ENCODE measurements around the gene ZFR2.

The ZFR2 gene

DNA sequence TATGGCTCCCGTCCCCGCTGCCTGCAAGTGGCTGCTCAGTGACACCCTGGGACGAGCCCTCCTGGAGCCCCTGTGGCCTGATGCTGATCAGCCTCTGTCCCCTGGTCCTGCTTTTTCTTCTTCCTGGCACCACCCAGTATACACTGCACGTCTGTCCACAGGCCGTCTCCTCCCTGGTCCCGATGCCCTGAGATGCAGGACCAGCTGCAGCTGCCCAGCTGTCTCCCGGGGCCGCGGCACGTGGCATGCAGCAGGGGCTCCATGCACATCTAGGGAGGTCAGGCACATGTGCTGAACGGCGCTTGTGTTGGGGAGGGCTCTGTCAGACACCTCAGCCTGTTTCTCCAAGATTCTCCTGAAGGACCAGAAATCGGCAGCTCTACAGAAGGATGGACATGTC lies 30.2 kb downstream of the ZFR2 start:
- no peak for TF ChIP-seq EZH2 (IDR thresholded peaks at IDR 0.05; ENCODE audit: borderline replicate concordance, low read length)
- TF ChIP-seq, protein P1, sequence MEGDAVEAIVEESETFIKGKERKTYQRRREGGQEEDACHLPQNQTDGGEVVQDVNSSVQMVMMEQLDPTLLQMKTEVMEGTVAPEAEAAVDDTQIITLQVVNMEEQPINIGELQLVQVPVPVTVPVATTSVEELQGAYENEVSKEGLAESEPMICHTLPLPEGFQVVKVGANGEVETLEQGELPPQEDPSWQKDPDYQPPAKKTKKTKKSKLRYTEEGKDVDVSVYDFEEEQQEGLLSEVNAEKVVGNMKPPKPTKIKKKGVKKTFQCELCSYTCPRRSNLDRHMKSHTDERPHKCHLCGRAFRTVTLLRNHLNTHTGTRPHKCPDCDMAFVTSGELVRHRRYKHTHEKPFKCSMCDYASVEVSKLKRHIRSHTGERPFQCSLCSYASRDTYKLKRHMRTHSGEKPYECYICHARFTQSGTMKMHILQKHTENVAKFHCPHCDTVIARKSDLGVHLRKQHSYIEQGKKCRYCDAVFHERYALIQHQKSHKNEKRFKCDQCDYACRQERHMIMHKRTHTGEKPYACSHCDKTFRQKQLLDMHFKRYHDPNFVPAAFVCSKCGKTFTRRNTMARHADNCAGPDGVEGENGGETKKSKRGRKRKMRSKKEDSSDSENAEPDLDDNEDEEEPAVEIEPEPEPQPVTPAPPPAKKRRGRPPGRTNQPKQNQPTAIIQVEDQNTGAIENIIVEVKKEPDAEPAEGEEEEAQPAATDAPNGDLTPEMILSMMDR (IDR thresholded peaks at IDR 0.05; ENCODE audit: low read length) = no peak
- no peak overlapping the region for H3K27ac ChIP-seq (ENCODE audit: low read depth, low read length, poor library complexity, severe bottlenecking)
- no peaks in the 10 kb centered on the region for H4K20me1 ChIP-seq (ENCODE audit: insufficient read depth, low read length)
- H3K27me3 ChIP-seq (ENCODE audit: insufficient read depth, low read length) = no peaks in the 10 kb centered on the region; the same call in 1 of the 2 replicates
- H3K36me3 ChIP-seq (ENCODE audit: insufficient read depth, low read length) = no peaks in the 10 kb centered on the region
- H3K79me2 ChIP-seq (ENCODE audit: insufficient read depth, low read length) = no peaks in the 10 kb centered on the region
- no peaks in the 10 kb centered on the region for H3K9me2 ChIP-seq (ENCODE audit: low read depth, low read length)
- no peak overlapping the region for H3K4me3 ChIP-seq (ENCODE audit: low read depth, low read length, poor library complexity, severe bottlenecking)
- no peak overlapping the region for H2AFZ ChIP-seq (ENCODE audit: low read length)
- no peaks in the 10 kb centered on the region for H3K4me1 ChIP-seq (ENCODE audit: insufficient read depth, low read length, severe bottlenecking)
- no peak overlapping the region for H3K4me2 ChIP-seq (ENCODE audit: low read length)
- no peaks in the 10 kb centered on the region for H3F3A ChIP-seq (ENCODE audit: insufficient read depth, low read length)
- H3K9ac ChIP-seq (ENCODE audit: low read length) = no peak overlapping the region
- 0 out of 2 replicates have a peak, but pooled peaks cover 2% of the 10 kb centered on the region for H3K9me3 ChIP-seq (ENCODE audit: low read length)

DNA sequence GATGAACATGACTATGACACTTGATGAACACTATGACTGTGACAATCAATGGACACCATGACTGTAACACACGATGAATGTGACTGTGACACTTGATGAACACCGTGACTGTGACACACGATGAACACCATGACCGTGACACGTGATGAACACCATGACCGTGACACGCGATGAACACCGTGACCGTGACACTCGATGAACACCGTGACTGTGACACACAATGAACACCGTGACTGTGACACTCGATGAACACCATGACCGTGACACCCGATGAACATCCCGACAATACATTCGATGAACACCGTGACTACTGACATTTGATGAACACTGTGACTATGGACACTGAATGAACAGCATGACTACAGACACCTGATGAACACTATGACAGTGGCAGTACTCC lies 30.9 kb downstream of the ZFR2 start:
- Histone ChIP-seq H3K79me2 (ENCODE audit: insufficient read depth, low read length) (no peaks in the 10 kb centered on the region), H3K4me2 (ENCODE audit: low read length) (no peak overlapping the region), H3K9me2 (ENCODE audit: low read depth, low read length) (no peaks in the 10 kb centered on the region), H3F3A (ENCODE audit: insufficient read depth, low read length) (no peaks in the 10 kb centered on the region), H3K36me3 (ENCODE audit: insufficient read depth, low read length) (no peaks in the 10 kb centered on the region), H3K9ac (ENCODE audit: low read length) (no peak overlapping the region), H3K27ac (ENCODE audit: low read depth, low read length, poor library complexity, severe bottlenecking) (no peak overlapping the region), H3K4me1 (ENCODE audit: insufficient read depth, low read length, severe bottlenecking) (no peaks in the 10 kb centered on the region), H3K9me3 (ENCODE audit: low read length) (0 out of 2 replicates have a peak, but pooled peaks cover 2% of the 10 kb centered on the region), H2AFZ (ENCODE audit: low read length) (no peak overlapping the region), H3K4me3 (ENCODE audit: low read depth, low read length, poor library complexity, severe bottlenecking) (no peak overlapping the region), H4K20me1 (ENCODE audit: insufficient read depth, low read length) (no peaks in the 10 kb centered on the region), H3K27me3 (ENCODE audit: insufficient read depth, low read length) (no peaks in the 10 kb centered on the region; the same call in 1 of the 2 replicates)
- TF ChIP-seq EZH2 (IDR thresholded peaks at IDR 0.05; ENCODE audit: borderline replicate concordance, low read length) = no peak
- TF ChIP-seq, protein P1 (IDR thresholded peaks at IDR 0.05; ENCODE audit: low read length) = no peak

DNA sequence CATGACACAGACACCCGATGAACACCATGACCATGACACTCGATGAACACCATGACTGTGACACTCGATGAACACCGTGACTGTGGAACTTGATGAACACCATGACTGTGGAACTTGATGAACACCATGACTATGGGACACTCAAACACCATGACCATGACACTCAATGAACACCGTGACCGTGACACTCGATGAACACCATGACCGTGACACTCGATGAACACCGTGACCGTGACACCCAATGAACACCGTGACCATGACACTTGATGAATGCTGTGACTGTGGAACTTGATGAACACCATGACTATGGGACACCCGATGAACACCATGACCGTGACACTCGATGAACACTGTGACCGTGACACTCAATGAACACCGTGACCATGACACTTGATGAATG lies 31.5 kb downstream of the ZFR2 start:
- no peaks in the 10 kb centered on the region for H4K20me1 ChIP-seq (ENCODE audit: insufficient read depth, low read length)
- H3K4me1 ChIP-seq (ENCODE audit: insufficient read depth, low read length, severe bottlenecking) = no peaks in the 10 kb centered on the region
- no peak overlapping the region for H3K4me3 ChIP-seq (ENCODE audit: low read depth, low read length, poor library complexity, severe bottlenecking)
- no peaks in the 10 kb centered on the region for H3F3A ChIP-seq (ENCODE audit: insufficient read depth, low read length)
- H3K9me3 ChIP-seq (ENCODE audit: low read length) = 0 out of 2 replicates have a peak, but pooled peaks cover 2% of the 10 kb centered on the region
- no peak overlapping the region for H3K4me2 ChIP-seq (ENCODE audit: low read length)
- no peaks in the 10 kb centered on the region for H3K9me2 ChIP-seq (ENCODE audit: low read depth, low read length)
- no peak for TF ChIP-seq EZH2 (IDR thresholded peaks at IDR 0.05; ENCODE audit: borderline replicate concordance, low read length)
- TF ChIP-seq, protein P1 (IDR thresholded peaks at IDR 0.05; ENCODE audit: low read length) = no peak
- H3K79me2 ChIP-seq (ENCODE audit: insufficient read depth, low read length) = no peaks in the 10 kb centered on the region
- H3K27me3 ChIP-seq (ENCODE audit: insufficient read depth, low read length) = no peaks in the 10 kb centered on the region; the same call in 1 of the 2 replicates
- H3K36me3 ChIP-seq (ENCODE audit: insufficient read depth, low read length) = no peaks in the 10 kb centered on the region
- no peak overlapping the region for H3K9ac ChIP-seq (ENCODE audit: low read length)
- no peak overlapping the region for H2AFZ ChIP-seq (ENCODE audit: low read length)
- H3K27ac ChIP-seq (ENCODE audit: low read depth, low read length, poor library complexity, severe bottlenecking) = no peak overlapping the region

Data from OCI-LY1 (cell line).